Activated CD4-positive, CD25-positive, alpha-beta regulatory T cell (primary cell): Measurements from ENCODE around the gene PPEF1.
A peak's percentile ranks its signal among the peaks of the same experiment; 100 is the strongest.

Source experiments
- DNase-seq, 4 experiments: peaks; one replicate each; lab custom pipeline; 2025; lab: John Stamatoyannopoulos, UW

The PPEF1 gene

GRCh38 chrX:18707426-18708049 lies at the start of gene PPEF1:
TSS of gene PPEF1 (plus strand) at chrX:18707645. CDS start at chrX:18707781, 136 bp downstream.
- DNase-seq = no peak

GRCh38 chrX:18661273-18661672 lies 46.2 kb upstream of the PPEF1 start:
- DNase-seq = no peak

- DNase-seq = no peak
These were observed 42.5 kb upstream of the PPEF1 start for GRCh38 chrX:18664947-18665346.

- no peak for DNase-seq
These were observed 40.8 kb upstream of the PPEF1 start for GRCh38 chrX:18666614-18667013.

- no peak for DNase-seq
These were observed 39.2 kb upstream of the PPEF1 start for GRCh38 chrX:18668071-18668835.

GRCh38 chrX:18672008-18672407 lies 35.4 kb upstream of the PPEF1 start, which contains the start of gene RS1:
TSS of gene RS1 (minus strand) at chrX:18672108. CDS start at chrX:18672068, 40 bp downstream.
- no peak for DNase-seq

- no peak for DNase-seq
These were observed 33.0 kb upstream of the PPEF1 start for GRCh38 chrX:18674417-18674787.

- peak; percentile 34 to 63 (median 55) for DNase-seq
These were observed 32.4 kb upstream of the PPEF1 start for GRCh38 chrX:18674788-18675735.

GRCh38 chrX:18676050-18676449 lies 31.4 kb upstream of the PPEF1 start:
- DNase-seq = no peak

GRCh38 chrX:18676470-18676869 lies 31.0 kb upstream of the PPEF1 start:
- DNase-seq = no peak

GRCh38 chrX:18677161-18677869 lies 30.1 kb upstream of the PPEF1 start:
- DNase-seq = no peak

- DNase-seq = no peak
These were observed 25.4 kb upstream of the PPEF1 start for GRCh38 chrX:18681996-18682395.

GRCh38 chrX:18682979-18683387 lies 24.5 kb upstream of the PPEF1 start:
- no peak for DNase-seq

GRCh38 chrX:18687856-18688495 lies 19.5 kb upstream of the PPEF1 start:
- DNase-seq = no peak

- no peak for DNase-seq
These were observed 16.0 kb upstream of the PPEF1 start for GRCh38 chrX:18691431-18691830.

- DNase-seq = no peak
These were observed 14.9 kb upstream of the PPEF1 start for GRCh38 chrX:18692541-18692940.

GRCh38 chrX:18696653-18697052 lies 10.8 kb upstream of the PPEF1 start:
- DNase-seq = no peak

- no peak for DNase-seq
These were observed 8.5 kb upstream of the PPEF1 start for GRCh38 chrX:18698737-18699650.

GRCh38 chrX:18701621-18702361 lies 5.7 kb upstream of the PPEF1 start:
- DNase-seq = no peak
